IMR-90 (cell line): ENCODE measurements around the gene OSBP2. TPM values are rescaled to one million over a fixed set of nuclear protein-coding genes. Genes with fewer than 3 reads are reported as not detected.

Experiments used
- ATAC-seq: fragments of 200-7000 bp; cut with Tn5 transposase; 2 replicates; pipeline ENCODE4 v1.9.1; 2020; ENCODE audit warnings: low read depth, mild to moderate bottlenecking, moderate library complexity
- BruUV-seq: library from RNA; stranded (reverse); fragments of 400-500 nt; replicated peaks from 2 replicates; lab custom pipeline; 2021; lab: Mats Ljungman, UMichigan
- CTCF ChIA-PET: fragments of 300-600 bp; formaldehyde crosslinking; extraction: SDS; loops from one replicate; lab custom pipeline; 2021; ENCODE audit warnings: antibody characterized with exemption; lab: Yijun Ruan, JAX
- POLR2A ChIA-PET: fragments of 300-600 bp; sonication (Branson Sonifier 250); formaldehyde crosslinking; loops from one replicate; lab custom pipeline; 2022; ENCODE audit warnings: antibody characterized with exemption; ENCODE audit not compliant: unreplicated experiment; lab: Charles Lee
- DNase-seq: peaks from one replicate; pipeline ENCODE4 v3.0.0; 2013
- H2AFZ ChIP-seq: replicated peaks from 2 replicates; pipeline ENCODE3; 2013; ENCODE audit warnings: low read length, mild to moderate bottlenecking; ENCODE audit not compliant: poor library complexity
- H2AK5ac ChIP-seq: 2 replicates; pipeline ENCODE4 v1.6.1; 2013; ENCODE audit warnings: low read depth, low read length, inconsistent platforms
- H2AK9ac ChIP-seq: replicated peaks from 2 replicates; pipeline ENCODE3; 2013; ENCODE audit warnings: mild to moderate bottlenecking, low read depth, low read length, moderate library complexity; ENCODE audit not compliant: poor library complexity
- H2BK120ac ChIP-seq: 2 replicates; pipeline ENCODE4 v1.6.1; 2013; ENCODE audit warnings: low read depth, low read length, inconsistent platforms
- H2BK15ac ChIP-seq: 3 replicates; pipeline ENCODE4 v1.6.1; 2013; ENCODE audit warnings: low read depth, low read length, inconsistent platforms
- H2BK20ac ChIP-seq: 2 replicates; pipeline ENCODE4 v1.6.1; 2013; ENCODE audit warnings: low read depth, mild to moderate bottlenecking, inconsistent platforms, low read length, moderate library complexity
- H2BK5ac ChIP-seq: 2 replicates; pipeline ENCODE4 v1.6.1; 2013; ENCODE audit warnings: mild to moderate bottlenecking, low read depth, low read length, inconsistent platforms; ENCODE audit not compliant: poor library complexity, severe bottlenecking
- H3K14ac ChIP-seq: replicated peaks from 2 replicates; pipeline ENCODE4 v1.6.1; 2013; ENCODE audit warnings: low read depth, low read length, inconsistent platforms
- H3K18ac ChIP-seq: 2 replicates; pipeline ENCODE4 v1.6.1; 2013; ENCODE audit warnings: low read depth, low read length, control low read depth
- H3K23ac ChIP-seq: 2 replicates; pipeline ENCODE4 v1.6.1; 2013; ENCODE audit warnings: low read depth, low read length, inconsistent platforms
- H3K27ac ChIP-seq: 2 replicates; pipeline ENCODE4 v1.5.1; 2013; ENCODE audit warnings: mild to moderate bottlenecking, control low read depth, low read length; ENCODE audit not compliant: insufficient read depth
- H3K27me3 ChIP-seq: 2 replicates; pipeline ENCODE4 v1.6.1; 2013; ENCODE audit warnings: low read length; ENCODE audit not compliant: control insufficient read depth, insufficient read depth
- H3K36me3 ChIP-seq: 2 replicates; pipeline ENCODE4 v1.6.1; 2013; ENCODE audit warnings: low read length, mixed read lengths; ENCODE audit not compliant: control insufficient read depth, insufficient read depth
- H3K4ac ChIP-seq: 2 replicates; pipeline ENCODE4 v1.6.1; 2013; ENCODE audit warnings: low read depth, low read length, inconsistent platforms
- H3K4me1 ChIP-seq: 2 replicates; pipeline ENCODE4 v1.6.1; 2013; ENCODE audit warnings: low read length, mixed read lengths; ENCODE audit not compliant: control insufficient read depth, insufficient read depth
- H3K4me2 ChIP-seq: 2 replicates; pipeline ENCODE4 v1.6.1; 2013; ENCODE audit warnings: low read depth, mild to moderate bottlenecking, control low read depth, low read length, moderate library complexity
- H3K4me3 ChIP-seq: 2 replicates; pipeline ENCODE4 v1.5.1; 2013; ENCODE audit warnings: low read depth, mild to moderate bottlenecking, control low read depth, low read length, moderate library complexity; ENCODE audit not compliant: insufficient read depth
- H3K56ac ChIP-seq: 2 replicates; pipeline ENCODE4 v1.6.1; 2013; ENCODE audit warnings: low read length, inconsistent platforms; ENCODE audit not compliant: insufficient read depth; ENCODE audit errors: extremely low read depth
- H3K79me1 ChIP-seq, 2 experiments: 2 replicates each; pipeline ENCODE4 v1.6.1; 2013; ENCODE audit warnings: low read length in 2 of 2, inconsistent platforms in 1 of 2, low read depth in 1 of 2
- H3K9ac ChIP-seq: 2 replicates; pipeline ENCODE4 v1.6.1; 2013; ENCODE audit warnings: low read depth, low read length, control low read depth
- H3K9me1 ChIP-seq: 2 replicates; pipeline ENCODE4 v1.6.1; 2013; ENCODE audit warnings: low read length, inconsistent platforms; ENCODE audit not compliant: insufficient read depth
- H3K9me3 ChIP-seq: 2 replicates; pipeline ENCODE4 v1.6.1; 2013; ENCODE audit warnings: low read length; ENCODE audit not compliant: control insufficient read depth, insufficient read depth
- H4K20me1 ChIP-seq: 2 replicates; pipeline ENCODE4 v1.6.1; 2013; ENCODE audit warnings: low read length, inconsistent platforms; ENCODE audit not compliant: insufficient read depth
- H4K5ac ChIP-seq: 2 replicates; pipeline ENCODE4 v1.6.1; 2013; ENCODE audit warnings: mild to moderate bottlenecking, low read depth, low read length, control low read depth
- H4K8ac ChIP-seq, 2 experiments: 2 replicates each; pipeline ENCODE4 v1.6.1; 2013; ENCODE audit warnings: low read depth in 2 of 2, low read length in 2 of 2, control low read depth in 1 of 2, inconsistent platforms in 1 of 2
- H4K91ac ChIP-seq: 2 replicates; pipeline ENCODE4 v1.6.1; 2013; ENCODE audit warnings: low read depth, low read length, inconsistent platforms; ENCODE audit not compliant: insufficient read depth
- BHLHE40 ChIP-seq: fragments of 150-350 bp; IDR thresholded peaks from 2 replicates; pipeline ENCODE4 v1.6.1; 2016; ENCODE audit warnings: mild to moderate bottlenecking, low read depth, low read length
- FOS ChIP-seq: fragments of 150-350 bp; IDR thresholded peaks from 2 replicates; pipeline ENCODE4 v1.6.1; 2016; ENCODE audit warnings: low read depth, low read length
- NFE2L2 ChIP-seq: fragments of 150-350 bp; IDR thresholded peaks from 2 replicates; pipeline ENCODE4 v1.6.1; 2016; ENCODE audit warnings: low read depth, mild to moderate bottlenecking, low read length
- POLR2A ChIP-seq: IDR thresholded peaks from 2 replicates; pipeline ENCODE4 v1.6.1; 2012; ENCODE audit warnings: mild to moderate bottlenecking, low read depth, low read length
- RFX5 ChIP-seq: IDR thresholded peaks from 2 replicates; pipeline ENCODE4 v1.8.0; 2012; ENCODE audit warnings: low read depth, mild to moderate bottlenecking, low read length, moderate library complexity
- WGBS, 2 experiments: methylation state at CpG; one replicate each; pipeline versions ENCODE4 v1.1.5 to v1.1.7; 2013; ENCODE audit warnings: missing lambda C conversion rate in 2 of 2; ENCODE audit not compliant: insufficient read length in 1 of 2; ENCODE audit errors: extremely low coverage in 2 of 2; 5-methylcytosine and 5-hydroxymethylcytosine counted together
- dilution Hi-C: fragments of 300-500 bp; cut with HindIII; formaldehyde crosslinking; loops from one replicate; pipeline ENCODE4 v1.14.3; 2018; ENCODE audit warnings: low sequenced_read_pairs; ENCODE audit not compliant: unreplicated experiment
- in situ Hi-C: fragments of 300-500 bp; cut with MboI; formaldehyde crosslinking; loops from 3 replicates; pipeline ENCODE4 v1.14.3; 2019; ENCODE audit warnings: low sequenced_read_pairs, inconsistent platforms, mixed read lengths
- intact Hi-C: fragments of 100-400 bp; cut with micrococcal nuclease; formaldehyde crosslinking; loops from 2 replicates; pipeline ENCODE4 v1.10.0; 2022
- polyA plus RNA-seq, 3 experiments: library from polyadenylated mRNA; depleted of rRNA; stranded (reverse); fragments of >200 nt; gene quantifications; 2 replicates each; pipeline ENCODE4 v1.2.3, GENCODE V29; 2012; ENCODE audit warnings: low replicate concordance in 1 of 3
- total RNA-seq: library from RNA; depleted of rRNA; stranded (reverse); fragments of >200 nt; gene quantifications from 2 replicates; pipeline ENCODE4 v1.2.3, GENCODE V29; 2012

OSBP2 gene
- total and polyA plus RNA-seq, 2 of the 4 experiments (the other 2 are of a cell fraction) = 1.8 to 2.2 TPM

- BruUV-seq = no TSS peak
- ChIA-PET CTCF (no interaction called here), POLR2A (no interaction called here)
- Histone ChIP-seq H3K9me1 (no peaks in the 10 kb centered on the region), H3K4me2 (no peak overlapping the region), H3K4me1 (no peaks in the 10 kb centered on the region), H3K27ac (no peak overlapping the region), H3K79me1 (no peaks in the 10 kb centered on the region), H4K5ac (no peak overlapping the region), H3K4me3 (no peak overlapping the region), H2BK20ac (no peak overlapping the region), H3K18ac (no peak overlapping the region), H2AK9ac (no peak overlapping the region), H2BK15ac (no peak overlapping the region), H3K27me3 (no peaks in the 10 kb centered on the region; the same call in 1 of the 2 replicates), H4K20me1 (no peaks in the 10 kb centered on the region), H3K9me3 (no peaks in the 10 kb centered on the region), H3K4ac (no peak overlapping the region), H2BK120ac (no peak overlapping the region), H4K91ac (no peak overlapping the region), H2AFZ (peak overlapping the region; percentile 21), H3K23ac (no peak overlapping the region), H3K9ac (no peak overlapping the region), H3K14ac (no peak overlapping the region), H3K56ac (no peak overlapping the region), H2BK5ac (no peak overlapping the region), H4K8ac (no peak overlapping the region), H2AK5ac (no peak overlapping the region), H3K36me3 (no peaks in the 10 kb centered on the region)
- no peak for TF ChIP-seq RFX5
- TF ChIP-seq BHLHE40 = no peak
- TF ChIP-seq POLR2A = no peak
- no peak for TF ChIP-seq FOS
- TF ChIP-seq NFE2L2 = no peak
- in situ Hi-C loops = no loop called here
- ATAC-seq = no peak
- DNase-seq = no peak
- intact Hi-C loops = no loop called here
- dilution Hi-C loops = no loop called here
- WGBS, 2 experiments = no CpG with 5 or more reads among the region's 5 CpGs
Measured at GRCh38 chr22:30885001-30885366, 190.3 kb downstream of the OSBP2 start.
